PC-9 (cell line): ENCODE measurements around the gene MAP7D2. TPM values are rescaled to one million over a fixed set of nuclear protein-coding genes. Genes with fewer than 3 reads are reported as not detected.

ENCODE experiments used
- BruUV-seq: library from RNA; stranded (reverse); fragments of 400-500 nt; replicated peaks from 2 replicates; lab custom pipeline; 2021; lab: Mats Ljungman, UMichigan
- CTCF ChIA-PET: fragments of 300-600 bp; sonication (Branson Sonifier 250); formaldehyde crosslinking; loops from one replicate; lab custom pipeline; 2022; ENCODE audit warnings: antibody characterized with exemption; lab: Charles Lee
- POLR2A ChIA-PET: fragments of 300-600 bp; sonication (Branson Sonifier 250); formaldehyde crosslinking; loops from one replicate; lab custom pipeline; 2022; ENCODE audit warnings: antibody characterized with exemption; ENCODE audit not compliant: unreplicated experiment; lab: Charles Lee
- DNase-seq, 2 experiments: peaks; one replicate each; pipeline versions ENCODE4 v3.0.0 to v3.0.0-alpha.2; 2015 to 2022; ENCODE audit warnings: mixed read lengths in 1 of 2
- H2AFZ ChIP-seq: fragments of 200-600 bp; sonication (generic); 2 replicates; pipeline ENCODE4 v1.8.1; 2017; ENCODE audit warnings: antibody characterized with exemption
- H3F3A ChIP-seq: fragments of 200-600 bp; sonication (generic); 2 replicates; pipeline ENCODE4 v1.8.1; 2017; ENCODE audit warnings: antibody characterized with exemption, mild to moderate bottlenecking, low read depth; ENCODE audit not compliant: insufficient read depth
- H3K27ac ChIP-seq: fragments of 200-600 bp; sonication (generic); 2 replicates; pipeline ENCODE4 v1.6.1; 2016; ENCODE audit warnings: mixed run types
- H3K27me3 ChIP-seq: fragments of 200-600 bp; sonication (generic); 2 replicates; pipeline ENCODE4 v1.6.1; 2016; ENCODE audit warnings: low read depth, mixed run types; ENCODE audit not compliant: insufficient read depth
- H3K36me3 ChIP-seq: fragments of 200-600 bp; sonication (generic); 2 replicates; pipeline ENCODE4 v1.6.1; 2016; ENCODE audit warnings: low read depth, mixed run types
- H3K4me1 ChIP-seq: fragments of 200-600 bp; sonication (generic); replicated peaks from 2 replicates; pipeline ENCODE4 v1.6.1; 2016; ENCODE audit warnings: mixed run types; ENCODE audit not compliant: insufficient read depth
- H3K4me2 ChIP-seq: fragments of 200-600 bp; sonication (generic); 2 replicates; pipeline ENCODE4 v1.6.1; 2017; ENCODE audit warnings: mixed run types
- H3K4me3 ChIP-seq: fragments of 200-600 bp; sonication (generic); 2 replicates; pipeline ENCODE4 v1.6.1; 2016; ENCODE audit warnings: mixed run types
- H3K79me2 ChIP-seq: fragments of 200-600 bp; sonication (generic); 2 replicates; pipeline ENCODE4 v1.6.1; 2017; ENCODE audit warnings: low read depth, mixed run types
- H3K9me2 ChIP-seq: fragments of 200-600 bp; sonication (generic); 2 replicates; pipeline ENCODE4 v1.8.1; 2017; ENCODE audit warnings: mild to moderate bottlenecking; ENCODE audit not compliant: insufficient read depth
- H3K9me3 ChIP-seq: fragments of 200-600 bp; sonication (generic); 2 replicates; pipeline ENCODE4 v1.8.1; 2016; ENCODE audit warnings: low read depth; ENCODE audit not compliant: insufficient read depth
- H4K20me1 ChIP-seq: fragments of 200-600 bp; sonication (generic); 2 replicates; pipeline ENCODE4 v1.8.1; 2017; ENCODE audit not compliant: insufficient read depth
- CTCF ChIP-seq: fragments of 200-600 bp; sonication (generic); conservative IDR thresholded peaks from 2 replicates; pipeline ENCODE4 v1.6.1; 2017; ENCODE audit warnings: mixed run types, antibody characterized with exemption, mild to moderate bottlenecking, moderate library complexity
- EZH2 ChIP-seq: fragments of 200-600 bp; sonication (generic); IDR thresholded peaks from 2 replicates; pipeline ENCODE4 v1.8.0; 2017; ENCODE audit warnings: antibody characterized with exemption, low read depth
- intact Hi-C: fragments of 100-400 bp; cut with micrococcal nuclease; formaldehyde crosslinking; loops from one replicate; pipeline ENCODE4 v1.10.0; 2022; ENCODE audit not compliant: unreplicated experiment
- total RNA-seq: library from RNA; stranded (reverse); gene quantifications from 2 replicates; pipeline ENCODE4 v1.2.3, GENCODE V29; 2021

MAP7D2 gene
- total RNA-seq, 1 experiment from 2014 or later = not detected

GRCh38 chrX:20112022-20112774, 4.5 kb downstream of the MAP7D2 start:
- intact Hi-C loops = loop anchor here (10.0 kb wide), 1 partner anchor 207 kb away; no protein-coding TSS in a partner anchor
- CTCF ChIA-PET = no interaction called here
- no peaks in the 10 kb centered on the region for H3K9me3 ChIP-seq
- no peaks in the 10 kb centered on the region for H4K20me1 ChIP-seq
- POLR2A ChIA-PET = no interaction called here
- H3K9me2 ChIP-seq = no peaks in the 10 kb centered on the region
- H3K4me1 ChIP-seq = no peaks in the 10 kb centered on the region
- H3K36me3 ChIP-seq = no peaks in the 10 kb centered on the region
- DNase-seq = no peak
- H3K27ac ChIP-seq = no peak overlapping the region
- H3K4me3 ChIP-seq = no peak overlapping the region
- H3F3A ChIP-seq = no peaks in the 10 kb centered on the region
- no peaks in the 10 kb centered on the region for H3K27me3 ChIP-seq
- no peak overlapping the region for H3K4me2 ChIP-seq
- TF ChIP-seq CTCF (no peak), EZH2 (no peak)
- H2AFZ ChIP-seq = no peak overlapping the region
- H3K79me2 ChIP-seq = no peaks in the 10 kb centered on the region
- BruUV-seq = no TSS peak

GRCh38 chrX:20111271-20111670, 5.4 kb downstream of the MAP7D2 start:
- Histone ChIP-seq H3K79me2 (no peaks in the 10 kb centered on the region), H3K4me3 (no peak overlapping the region), H3K9me2 (no peaks in the 10 kb centered on the region), H3F3A (no peaks in the 10 kb centered on the region), H3K36me3 (no peaks in the 10 kb centered on the region), H3K9me3 (no peaks in the 10 kb centered on the region), H2AFZ (no peak overlapping the region), H4K20me1 (no peaks in the 10 kb centered on the region), H3K4me1 (no peaks in the 10 kb centered on the region), H3K27ac (no peak overlapping the region), H3K27me3 (no peaks in the 10 kb centered on the region), H3K4me2 (no peak overlapping the region)
- TF ChIP-seq EZH2 (no peak), CTCF (no peak)
- no TSS peak for BruUV-seq
- ChIA-PET CTCF (no interaction called here), POLR2A (no interaction called here)
- no peak for DNase-seq
- intact Hi-C loops = loop anchor here (10.0 kb wide), 1 partner anchor 206 kb away; no protein-coding TSS in a partner anchor

DNA sequence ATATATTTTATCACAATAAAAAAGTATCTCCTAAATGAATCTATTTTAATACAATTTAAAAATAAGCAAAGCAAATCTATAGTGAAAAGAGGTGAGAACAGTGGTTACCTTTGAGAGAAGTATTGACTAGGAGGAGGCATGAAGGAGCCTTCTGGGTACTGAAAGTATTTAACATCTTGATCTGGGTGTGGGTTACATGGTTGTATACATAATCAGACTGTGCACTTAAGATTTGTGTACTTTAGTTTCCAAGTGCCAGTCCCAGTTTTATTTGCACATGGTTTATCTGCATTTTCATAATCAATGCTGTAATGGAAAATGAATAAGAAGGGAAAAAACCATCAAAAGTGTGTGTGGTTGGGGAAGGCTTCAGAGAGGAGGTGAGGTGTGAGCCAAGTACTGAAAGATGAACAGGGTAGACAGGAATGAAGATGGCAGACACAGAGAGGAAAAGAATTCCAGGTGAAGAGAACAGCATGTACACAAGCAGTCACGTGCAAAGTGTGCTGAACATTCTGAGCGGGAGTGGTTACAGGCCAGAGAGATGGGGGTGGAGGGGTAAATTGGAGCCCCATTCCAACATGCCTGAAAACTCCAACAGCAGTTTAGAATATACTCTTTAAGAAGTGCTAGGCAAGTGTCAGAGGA, 14.6 kb downstream of the MAP7D2 start:
- ChIA-PET POLR2A (no interaction called here), CTCF (no interaction called here)
- BruUV-seq = no TSS peak
- Histone ChIP-seq H3K27ac (no peak overlapping the region), H3K4me1 (no peaks in the 10 kb centered on the region), H3K9me2 (no peaks in the 10 kb centered on the region), H3K27me3 (no peaks in the 10 kb centered on the region), H4K20me1 (no peaks in the 10 kb centered on the region), H3K4me2 (no peak overlapping the region), H3K79me2 (no peaks in the 10 kb centered on the region), H2AFZ (no peak overlapping the region), H3F3A (no peaks in the 10 kb centered on the region), H3K36me3 (no peaks in the 10 kb centered on the region), H3K4me3 (no peak overlapping the region), H3K9me3 (no peaks in the 10 kb centered on the region)
- no peak for TF ChIP-seq CTCF
- DNase-seq = no peak
- intact Hi-C loops = no loop called here
